GM19397 (cell line): ENCODE results near the gene HECW1.

ENCODE experiments used
- ATAC-seq: cut with Tn5 transposase; IDR thresholded peaks from one replicate; pipeline ENCODE4 v1.9.1; 2021; ENCODE audit warnings: mild to moderate bottlenecking, moderate library complexity; ENCODE audit not compliant: unreplicated experiment

Gene HECW1

DNA sequence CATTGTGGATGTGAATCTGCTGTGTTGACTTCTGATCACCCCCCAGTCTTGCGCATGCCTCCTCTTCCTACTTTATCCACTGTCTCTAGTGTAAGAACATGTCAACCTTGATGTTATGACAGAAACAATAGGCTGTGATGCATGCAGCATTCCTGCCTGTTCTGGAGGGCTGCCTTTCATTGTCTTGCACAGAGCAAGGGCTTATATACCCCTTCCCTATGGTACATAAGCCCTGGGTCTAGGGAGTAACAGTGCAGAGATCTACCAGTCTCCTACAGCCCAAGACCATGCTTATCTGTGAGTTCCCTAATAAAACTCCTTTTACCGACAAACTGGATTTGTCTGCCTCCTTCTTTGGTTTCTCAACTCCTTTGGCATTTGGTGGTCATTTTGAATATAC lies 293.5 kb downstream of the HECW1 start:
- no peak for ATAC-seq

DNA sequence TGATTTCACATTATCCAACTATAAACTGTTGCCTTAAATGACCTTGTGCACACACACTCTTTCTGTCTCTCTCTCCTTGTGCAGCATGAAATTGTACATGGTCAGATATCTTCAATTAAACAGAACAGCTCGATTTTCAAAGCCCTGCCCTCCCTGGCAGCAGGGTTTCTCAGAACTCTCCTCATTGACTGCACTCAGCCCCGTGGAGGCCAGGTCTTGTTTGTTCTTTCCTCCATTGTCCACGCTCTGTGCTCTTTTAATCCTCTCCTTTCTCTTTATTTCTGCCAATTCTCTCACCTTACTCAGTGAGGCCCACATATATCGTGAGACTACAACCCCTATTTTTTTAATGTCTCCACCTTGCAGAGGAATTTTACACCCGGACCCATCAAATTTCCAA lies 294.5 kb downstream of the HECW1 start:
- ATAC-seq = no peak

DNA sequence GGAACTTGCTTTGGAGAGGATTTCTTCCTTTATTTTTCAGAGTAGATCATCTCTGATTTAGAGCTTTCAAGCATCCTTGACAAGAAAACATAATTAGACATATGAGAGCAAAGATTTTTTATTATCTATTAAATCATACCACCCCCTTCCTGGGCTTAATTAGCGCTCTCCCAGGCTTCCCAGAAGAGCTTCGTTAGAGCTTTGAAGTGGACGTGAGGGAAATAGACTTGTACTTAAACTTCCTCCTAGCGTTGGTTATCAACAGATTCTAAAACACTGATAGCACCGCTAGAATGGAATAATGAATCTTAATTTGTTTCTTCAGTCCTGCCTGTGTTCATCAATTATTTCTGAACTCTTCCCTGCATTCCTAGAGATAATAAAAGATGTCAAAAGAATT lies 296.5 kb downstream of the HECW1 start:
- ATAC-seq = no peak

DNA sequence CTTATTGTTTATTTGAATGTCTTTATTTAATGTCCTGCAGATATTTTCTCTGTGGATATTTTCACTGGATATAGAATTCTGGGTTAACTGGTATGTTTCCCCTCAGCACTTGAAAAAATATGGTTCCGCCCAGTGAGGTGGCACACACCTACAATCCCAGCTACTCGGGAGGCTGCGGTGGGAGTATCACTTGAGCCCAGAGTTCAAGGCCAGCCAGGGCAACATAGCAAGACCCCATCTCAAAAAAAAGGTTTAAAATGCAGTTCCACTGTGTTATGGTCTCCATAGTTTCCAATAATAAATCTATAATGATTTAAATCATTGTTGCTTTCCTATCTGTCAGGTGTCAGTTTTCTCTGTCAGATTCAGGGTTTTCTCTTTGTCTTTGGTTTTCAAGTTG lies 305.0 kb downstream of the HECW1 start:
- ATAC-seq = no peak

DNA sequence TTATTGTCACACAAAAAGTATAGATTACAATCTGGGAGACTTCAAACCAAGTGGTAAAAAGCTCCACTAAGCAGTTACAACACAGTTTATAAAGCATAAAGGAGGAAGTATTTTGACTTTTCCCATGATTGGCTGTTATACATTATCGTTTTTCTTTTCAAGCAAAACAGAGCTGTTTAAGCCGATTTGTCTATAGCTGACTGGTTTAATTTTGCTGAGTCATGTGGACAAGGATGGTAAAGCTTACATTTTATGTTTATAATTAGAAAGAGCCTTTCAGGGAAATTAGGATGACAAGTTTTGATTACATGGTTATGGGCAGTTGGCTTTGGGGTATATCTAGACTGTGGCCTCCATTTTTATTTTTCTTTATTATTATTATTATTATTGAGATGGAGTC lies 318.0 kb downstream of the HECW1 start:
- ATAC-seq = no peak

DNA sequence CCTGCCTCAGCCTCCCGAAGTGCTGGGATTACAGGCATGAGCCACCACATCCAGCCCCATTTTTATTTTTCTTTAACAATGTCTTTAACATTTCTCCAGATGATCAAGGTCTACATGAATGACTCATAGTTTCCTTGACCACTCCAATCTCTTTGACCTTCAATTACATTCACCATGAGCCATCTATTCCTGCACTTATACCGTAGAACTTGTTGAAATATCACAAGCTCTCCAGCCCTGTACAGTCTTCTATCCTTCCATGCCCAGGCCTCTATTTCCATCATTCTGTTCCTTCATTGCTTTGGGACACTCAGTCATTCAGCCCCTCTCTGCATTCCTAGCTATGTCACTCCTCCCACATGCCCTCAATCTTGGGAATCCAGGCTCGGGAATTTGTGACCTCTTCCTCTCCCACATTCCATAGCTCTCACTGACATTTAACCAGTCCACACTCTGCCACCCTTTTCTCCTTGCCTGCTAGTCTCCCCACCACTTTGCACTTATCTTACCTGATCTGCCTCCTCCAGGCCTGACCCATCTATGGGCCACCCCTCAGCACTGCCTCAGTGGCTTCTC lies 318.7 kb downstream of the HECW1 start:
- no peak for ATAC-seq

DNA sequence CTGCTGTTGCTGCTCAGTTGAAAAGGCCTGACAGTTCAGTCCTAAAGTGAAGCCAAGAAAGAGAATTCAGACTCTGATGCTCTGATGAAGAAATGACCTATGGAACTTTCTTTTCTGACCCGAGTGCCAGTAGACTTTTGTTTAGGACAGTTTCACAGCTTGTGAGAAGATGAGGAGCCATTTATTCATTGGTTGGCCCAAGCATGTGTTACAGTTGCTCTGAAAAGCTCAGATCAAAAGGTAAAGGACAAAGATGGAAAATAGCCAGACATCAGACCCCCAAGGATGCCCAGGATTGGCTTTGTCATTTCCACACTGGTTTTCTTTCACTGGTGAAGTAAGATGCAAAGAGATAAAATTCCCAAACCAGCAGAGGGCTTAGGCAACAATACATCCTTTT lies 321.2 kb downstream of the HECW1 start:
- no peak for ATAC-seq

DNA sequence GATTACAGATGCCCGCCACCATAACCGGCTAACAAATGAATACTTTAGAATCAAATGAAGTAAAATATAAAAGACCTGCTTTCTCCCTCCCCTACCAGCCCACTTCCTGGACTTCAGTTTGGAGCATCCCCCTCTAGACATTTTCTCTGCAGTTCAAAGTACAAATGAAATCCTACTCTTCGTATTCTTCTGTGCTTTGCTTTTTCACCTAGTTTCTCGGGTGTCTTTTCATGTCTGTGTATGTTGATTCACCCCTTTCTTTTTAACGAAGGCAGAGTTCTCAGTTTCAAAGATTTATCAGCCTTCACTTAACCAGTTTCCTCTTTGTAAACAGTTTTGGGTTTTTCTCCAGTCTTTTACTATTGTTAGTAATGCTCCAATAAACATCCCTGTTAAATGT lies 324.6 kb downstream of the HECW1 start:
- no peak for ATAC-seq

DNA sequence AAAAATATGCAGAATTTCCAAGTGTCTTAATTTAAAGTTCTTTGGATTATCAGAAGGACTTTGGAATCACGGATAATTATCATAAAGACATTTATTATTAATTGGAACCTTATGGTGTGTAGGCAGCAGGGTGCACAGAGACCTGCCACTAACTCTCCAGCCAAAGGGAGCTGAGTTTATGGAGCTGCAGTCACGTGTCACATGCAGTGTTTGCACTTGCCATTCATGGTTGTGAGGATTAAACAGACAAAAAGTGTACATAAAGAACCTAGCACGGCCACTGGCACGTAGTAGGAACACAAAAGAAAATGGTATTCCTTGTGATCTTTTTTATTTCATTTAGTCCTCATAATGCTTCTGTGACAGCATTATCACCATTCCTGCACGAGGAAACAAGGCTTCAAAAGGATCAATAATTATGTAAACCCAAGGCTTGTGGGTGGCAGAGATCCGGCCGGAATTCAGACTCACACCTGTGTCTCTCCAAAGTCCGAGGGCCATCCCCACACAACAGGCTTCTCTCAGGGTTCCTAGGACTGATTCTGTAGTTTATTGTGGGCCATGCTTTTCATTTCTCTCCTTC lies 326.5 kb downstream of the HECW1 start:
- no peak for ATAC-seq

DNA sequence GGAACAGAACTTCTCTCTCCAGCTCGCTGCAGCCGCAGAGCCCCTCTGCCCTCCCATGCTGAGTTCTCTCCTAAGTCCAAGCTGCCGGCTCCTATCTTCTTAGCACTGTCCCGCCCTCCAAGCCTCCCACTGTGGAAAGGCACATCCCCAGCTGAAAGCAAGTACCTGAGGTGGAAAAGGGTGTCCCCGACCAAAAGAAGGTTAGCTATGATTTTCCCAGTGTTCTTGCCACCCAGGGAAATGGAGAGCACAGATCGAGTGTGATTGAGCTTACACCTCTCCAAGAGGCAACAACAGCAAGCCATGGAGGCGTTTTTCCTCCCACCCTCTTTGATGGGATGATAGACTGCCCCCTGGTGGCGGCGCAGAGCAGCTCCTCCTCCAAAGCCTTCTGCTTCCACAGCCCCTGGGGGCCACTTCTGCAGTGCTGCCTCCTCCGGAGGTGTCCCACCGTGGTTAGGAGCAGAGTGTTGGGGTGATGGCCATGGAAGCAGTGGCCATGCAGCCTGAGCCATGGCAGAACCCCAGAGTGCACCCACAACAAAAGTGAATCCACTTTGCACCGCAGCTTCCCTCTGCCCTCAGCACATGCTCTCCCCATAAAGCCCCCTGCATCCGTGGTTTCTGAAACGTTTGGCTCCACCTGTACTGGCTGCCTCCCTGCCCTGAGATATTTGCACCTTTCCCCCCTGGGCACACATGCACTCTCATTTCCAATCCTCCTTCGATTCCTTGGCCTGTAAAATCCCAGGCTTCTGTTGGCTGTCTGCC lies 327.4 kb downstream of the HECW1 start:
- ATAC-seq = peak; percentile 52

DNA sequence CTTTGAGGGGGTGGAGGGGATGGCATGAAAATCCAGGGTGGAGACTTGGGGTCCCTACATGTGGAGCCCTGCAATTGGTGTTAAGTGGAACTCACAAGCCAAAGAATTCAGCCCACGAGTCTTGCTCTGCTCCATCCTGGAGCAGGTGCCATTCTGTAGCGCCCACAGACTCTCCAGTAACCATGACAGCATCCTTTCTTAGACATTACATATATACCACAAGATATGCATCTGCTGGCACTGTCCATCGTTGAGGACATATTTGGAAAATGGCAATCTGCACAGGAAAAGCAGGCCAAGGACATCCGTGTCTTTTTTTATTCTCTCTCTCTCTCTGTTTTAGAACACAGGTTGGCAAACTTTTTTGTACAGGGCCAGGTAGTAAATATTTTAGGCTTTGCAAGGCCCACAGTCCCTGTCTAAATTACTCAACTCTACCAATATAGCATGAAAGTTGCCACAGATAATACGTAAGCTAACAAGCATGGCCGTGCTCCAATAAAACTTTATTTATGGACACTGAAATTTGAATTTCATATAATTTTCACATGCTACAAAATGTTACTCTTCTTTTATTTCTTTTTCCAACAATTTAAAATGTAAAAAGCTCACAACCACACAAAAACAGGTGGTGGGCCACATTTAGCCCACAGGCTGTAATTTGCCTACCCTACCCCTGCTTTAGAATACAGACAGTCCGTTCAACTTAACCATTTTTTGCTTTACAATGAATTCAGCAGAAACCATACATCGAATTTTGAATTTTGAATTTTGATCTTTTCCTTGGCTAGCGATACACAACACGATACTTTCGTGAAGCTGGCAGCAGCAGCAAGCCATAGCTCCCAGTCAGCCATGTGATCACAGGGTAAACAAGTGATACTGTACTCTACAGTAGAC lies 329.0 kb downstream of the HECW1 start:
- no peak for ATAC-seq

DNA sequence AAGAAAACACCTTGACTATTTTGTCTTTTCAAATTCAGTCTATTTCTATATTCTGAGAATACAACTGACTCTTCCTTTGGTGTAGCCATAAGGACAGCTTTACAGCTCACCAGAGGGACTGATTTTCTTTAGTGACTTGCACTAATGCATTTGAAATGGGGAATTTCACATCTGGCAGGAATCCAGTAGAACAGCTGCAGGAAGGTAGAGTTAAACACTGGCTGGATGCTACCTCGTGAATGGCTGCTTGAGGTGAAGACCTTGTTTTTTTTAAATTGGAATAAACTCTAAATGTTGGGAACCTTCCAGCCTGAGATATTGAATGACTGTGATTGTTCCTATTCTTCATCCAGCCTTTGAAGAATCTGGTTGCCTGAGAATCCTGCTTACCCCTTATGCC lies 330.9 kb downstream of the HECW1 start:
- ATAC-seq = no peak

DNA sequence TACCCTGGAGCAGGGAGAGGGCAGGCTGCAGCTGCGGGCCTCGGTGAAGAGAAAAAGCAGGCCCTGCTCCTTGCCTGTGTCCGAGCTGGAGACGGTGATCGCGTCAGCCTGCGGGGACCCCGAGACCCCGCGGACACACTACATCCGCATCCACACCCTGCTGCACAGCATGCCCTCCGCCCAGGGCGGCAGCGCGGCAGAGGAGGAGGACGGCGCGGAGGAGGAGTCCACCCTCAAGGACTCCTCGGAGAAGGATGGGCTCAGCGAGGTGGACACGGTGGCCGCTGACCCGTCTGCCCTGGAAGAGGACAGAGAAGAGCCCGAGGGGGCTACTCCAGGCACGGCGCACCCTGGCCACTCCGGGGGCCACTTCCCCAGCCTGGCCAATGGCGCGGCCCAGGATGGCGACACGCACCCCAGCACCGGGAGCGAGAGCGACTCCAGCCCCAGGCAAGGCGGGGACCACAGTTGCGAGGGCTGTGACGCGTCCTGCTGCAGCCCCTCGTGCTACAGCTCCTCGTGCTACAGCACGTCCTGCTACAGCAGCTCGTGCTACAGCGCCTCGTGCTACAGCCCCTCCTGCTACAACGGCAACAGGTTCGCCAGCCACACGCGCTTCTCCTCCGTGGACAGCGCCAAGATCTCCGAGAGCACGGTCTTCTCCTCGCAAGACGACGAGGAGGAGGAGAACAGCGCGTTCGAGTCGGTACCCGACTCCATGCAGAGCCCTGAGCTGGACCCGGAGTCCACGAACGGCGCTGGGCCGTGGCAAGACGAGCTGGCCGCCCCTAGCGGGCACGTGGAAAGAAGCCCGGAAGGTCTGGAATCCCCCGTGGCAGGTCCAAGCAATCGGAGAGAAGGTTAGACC lies 332.5 kb downstream of the HECW1 start:
- ATAC-seq = no peak

DNA sequence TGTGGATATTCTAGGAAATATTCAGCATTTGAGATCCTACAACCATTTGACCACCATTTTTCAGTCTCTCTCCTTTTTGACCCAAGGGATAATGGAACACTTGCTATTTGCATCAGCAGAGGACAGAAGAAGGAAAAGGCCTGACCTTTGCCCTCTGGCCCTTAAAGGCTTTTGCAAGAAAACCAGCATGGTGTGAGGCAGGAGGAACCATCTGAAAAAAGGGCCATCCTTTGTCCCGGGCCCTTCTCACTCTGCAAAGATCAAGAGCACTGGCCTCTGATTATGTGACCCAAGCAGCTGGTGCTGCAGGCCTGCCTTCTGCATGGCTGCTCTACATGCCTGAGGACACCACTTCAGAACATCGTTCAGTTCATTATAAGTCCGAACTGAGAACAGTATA lies 337.1 kb downstream of the HECW1 start:
- ATAC-seq = no peak

DNA sequence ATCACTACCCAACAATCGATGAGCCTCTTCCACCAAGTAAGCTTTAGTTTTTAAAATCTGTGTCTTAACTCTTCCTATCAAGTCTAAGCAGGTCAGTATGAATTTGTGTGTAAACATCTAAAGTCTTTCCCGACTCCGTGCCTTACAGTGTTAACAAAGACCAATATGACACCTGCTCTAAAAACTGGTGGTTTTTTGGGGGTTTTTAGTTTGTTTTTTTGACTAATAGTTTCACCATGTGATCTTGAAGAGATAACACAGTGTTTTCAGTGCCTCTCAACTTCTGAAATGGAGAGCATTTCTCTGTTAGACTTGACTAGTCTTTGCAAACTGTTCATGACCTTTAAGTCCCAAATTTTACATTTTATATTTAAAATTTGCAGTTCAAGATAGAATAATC lies 338.4 kb downstream of the HECW1 start:
- ATAC-seq = no peak

DNA sequence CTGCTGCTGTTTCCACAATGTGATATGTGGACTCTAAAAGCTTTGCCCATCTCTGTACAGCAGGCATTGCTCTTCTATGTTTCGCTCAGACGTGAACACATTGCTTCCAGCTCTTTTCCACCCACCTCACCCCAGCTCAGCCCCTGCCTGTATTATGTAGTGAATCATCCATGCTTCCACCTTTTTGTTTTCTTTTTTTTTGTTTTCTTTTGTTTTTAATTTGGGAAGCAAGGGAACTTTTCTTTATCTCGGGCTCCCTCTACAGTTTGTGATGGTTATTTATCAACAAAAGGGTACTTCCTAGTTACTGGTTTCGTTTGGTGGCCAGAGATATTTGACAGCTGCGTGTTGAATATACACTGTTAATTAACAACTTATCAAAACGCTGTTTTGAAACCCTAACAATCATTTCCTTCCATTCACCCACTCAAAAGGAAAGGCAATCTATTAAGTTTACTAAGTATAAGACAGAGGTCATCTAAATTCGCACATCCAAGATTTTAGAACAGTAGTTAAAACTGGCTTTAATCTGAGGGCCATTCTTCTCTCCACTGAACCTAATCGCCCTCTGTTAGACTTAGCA lies 342.6 kb downstream of the HECW1 start:
- peak; percentile 68 for ATAC-seq

DNA sequence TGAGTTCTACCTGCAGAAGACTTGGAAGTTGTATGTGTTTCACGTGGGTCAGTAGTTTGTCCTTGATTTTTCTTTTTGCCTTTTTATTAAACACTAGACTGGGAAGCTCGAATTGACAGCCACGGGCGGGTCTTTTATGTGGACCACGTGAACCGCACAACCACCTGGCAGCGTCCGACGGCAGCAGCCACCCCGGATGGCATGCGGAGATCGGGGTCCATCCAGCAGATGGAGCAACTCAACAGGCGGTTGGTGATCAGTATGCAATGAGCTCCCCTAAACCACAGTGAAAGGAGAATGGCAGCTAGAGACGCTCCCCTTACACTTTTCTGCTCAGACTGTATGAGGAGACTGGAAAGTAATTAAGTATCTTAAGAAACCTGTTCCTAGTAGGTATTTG lies 343.8 kb downstream of the HECW1 start:
- no peak for ATAC-seq

DNA sequence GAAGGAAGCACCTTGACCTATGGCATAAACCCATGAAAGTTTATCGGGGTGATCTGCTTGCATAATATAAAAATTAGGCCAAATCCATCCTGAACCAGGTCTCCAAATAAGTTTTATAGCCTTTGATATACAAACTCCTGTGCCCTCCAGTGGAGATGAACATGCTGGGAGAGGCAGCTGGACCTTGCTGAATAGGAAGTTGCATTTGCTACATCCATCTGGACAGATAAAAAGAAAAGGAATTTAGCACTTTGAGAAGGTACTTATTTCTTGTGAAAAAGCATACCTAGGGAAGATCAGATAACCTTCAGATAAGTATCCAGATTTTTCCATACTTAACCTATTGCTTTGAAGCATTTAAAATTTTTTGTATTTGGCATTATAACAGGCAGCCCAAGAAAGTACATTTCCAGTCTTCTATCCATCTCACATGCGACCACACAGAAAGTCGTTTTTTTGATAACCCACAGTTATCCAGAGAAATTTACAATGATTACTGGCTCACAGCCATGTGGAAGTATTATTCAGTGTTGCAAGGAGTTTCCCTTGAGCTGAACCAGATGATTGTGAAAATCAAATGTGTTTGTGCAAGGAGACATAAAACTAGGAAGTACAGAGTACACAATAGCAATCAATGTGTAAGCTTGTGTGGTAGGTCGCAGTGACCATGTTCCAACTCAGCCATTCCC lies 346.0 kb downstream of the HECW1 start:
- ATAC-seq = no peak

DNA sequence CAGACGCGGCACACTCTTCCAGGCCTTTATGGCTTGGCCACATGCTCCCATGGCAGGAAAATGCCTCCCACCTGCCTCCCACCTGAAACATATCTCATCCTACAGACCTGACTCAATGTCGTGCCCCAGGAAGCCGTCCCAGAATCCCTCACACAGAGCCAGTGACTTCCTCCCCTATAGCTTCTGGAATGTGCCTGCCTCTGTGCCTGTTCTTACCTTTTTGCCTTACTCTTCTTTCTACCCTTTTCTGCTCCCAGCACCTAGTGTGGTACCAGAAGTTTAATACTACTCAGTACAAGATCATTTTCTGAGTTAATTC lies 346.5 kb downstream of the HECW1 start:
- ATAC-seq = no peak
